GM23338 (cell line): ENCODE data around the gene PLA2R1. TPM values are rescaled to one million over a fixed set of nuclear protein-coding genes. Genes with fewer than 3 reads are reported as not detected.

Experiments
- ATAC-seq: fragments of 200-7000 bp; cut with Tn5 transposase; 3 replicates; pipeline ENCODE4 v1.9.1; 2020
- DNase-seq: peaks from one replicate; pipeline ENCODE4 v3.0.0-alpha.2; 2015; ENCODE audit warnings: low spot score
- H2AFZ ChIP-seq: fragments of 200-600 bp; sonication (generic); 2 replicates; pipeline ENCODE4 v1.8.0; 2016; ENCODE audit warnings: antibody characterized with exemption, mild to moderate bottlenecking, moderate library complexity
- H3F3A ChIP-seq: fragments of 200-600 bp; sonication (generic); replicated peaks from 2 replicates; pipeline ENCODE4 v1.8.0; 2017; ENCODE audit warnings: antibody characterized with exemption, mixed run types, low read depth
- H3K27ac ChIP-seq: fragments of 200-600 bp; sonication (generic); 2 replicates; pipeline ENCODE4 v1.6.1; 2016; ENCODE audit warnings: low read depth
- H3K27me3 ChIP-seq: fragments of 200-600 bp; sonication (generic); 2 replicates; pipeline ENCODE4 v1.8.0; 2016; ENCODE audit warnings: mild to moderate bottlenecking, mixed run types, moderate library complexity; ENCODE audit not compliant: insufficient read depth
- H3K36me3 ChIP-seq: fragments of 200-600 bp; sonication (generic); 2 replicates; pipeline ENCODE4 v1.8.0; 2016; ENCODE audit warnings: mild to moderate bottlenecking; ENCODE audit not compliant: insufficient read depth
- H3K4me1 ChIP-seq: fragments of 200-600 bp; sonication (generic); 2 replicates; pipeline ENCODE4 v1.8.0; 2016; ENCODE audit warnings: mild to moderate bottlenecking, moderate library complexity; ENCODE audit not compliant: insufficient read depth
- H3K4me2 ChIP-seq: fragments of 200-600 bp; sonication (generic); 2 replicates; pipeline ENCODE4 v1.7.1; 2017; ENCODE audit warnings: mixed run types
- H3K4me3 ChIP-seq: fragments of 200-600 bp; sonication (generic); 2 replicates; pipeline ENCODE4 v1.6.1; 2016; ENCODE audit warnings: mixed run types
- H3K79me2 ChIP-seq: fragments of 200-600 bp; sonication (generic); replicated peaks from 2 replicates; pipeline ENCODE4 v1.8.0; 2017; ENCODE audit warnings: mild to moderate bottlenecking; ENCODE audit not compliant: insufficient read depth
- H3K9me2 ChIP-seq: fragments of 200-600 bp; sonication (generic); 2 replicates; pipeline ENCODE4 v1.8.0; 2017; ENCODE audit not compliant: insufficient read depth
- H4K20me1 ChIP-seq: fragments of 200-600 bp; sonication (generic); replicated peaks from 2 replicates; pipeline ENCODE4 v1.8.0; 2017; ENCODE audit warnings: mild to moderate bottlenecking; ENCODE audit not compliant: insufficient read depth
- H3K27ac Mint-ChIP-seq: 2 replicates; pipeline ENCODE4 v1.8.0; 2020; ENCODE audit warnings: inconsistent platforms, mild to moderate bottlenecking, moderate library complexity, mixed read lengths
- H3K27me3 Mint-ChIP-seq: 3 replicates; pipeline ENCODE4 v1.8.0; 2022; ENCODE audit warnings: low read depth, mild to moderate bottlenecking, moderate library complexity, mixed read lengths, inconsistent platforms; ENCODE audit not compliant: insufficient read depth, poor library complexity
- H3K36me3 Mint-ChIP-seq: 3 replicates; pipeline ENCODE4 v1.8.0; 2021; ENCODE audit warnings: low read depth, mild to moderate bottlenecking, inconsistent platforms, moderate library complexity, mixed read lengths
- H3K4me1 Mint-ChIP-seq: 3 replicates; pipeline ENCODE4 v1.8.0; 2020; ENCODE audit warnings: mild to moderate bottlenecking, inconsistent platforms, mixed read lengths
- H3K4me3 Mint-ChIP-seq: 3 replicates; pipeline ENCODE4 v1.8.0; 2021; ENCODE audit warnings: moderate library complexity, mild to moderate bottlenecking, inconsistent platforms, mixed read lengths
- H3K9me3 Mint-ChIP-seq: 3 replicates; pipeline ENCODE4 v1.8.0; 2020; ENCODE audit warnings: moderate library complexity, mild to moderate bottlenecking, inconsistent platforms, mixed read lengths
- CREB1 ChIP-seq: fragments of 250-450 bp; sonication (Bioruptor Pico); IDR thresholded peaks from 2 replicates; pipeline ENCODE4 v1.5.0; 2020; ENCODE audit warnings: low read depth, mild to moderate bottlenecking, moderate library complexity
- CTCF ChIP-seq, 2 experiments: fragments of 200-600 bp in 1 of 2; sonication (generic) in 1 of 2; conservative IDR thresholded peaks; 2 replicates each; pipeline versions ENCODE4 v1.5.1 to v1.6.1; 2016 to 2017; ENCODE audit warnings: antibody characterized with exemption in 2 of 2, low read depth in 2 of 2, mild to moderate bottlenecking in 2 of 2, moderate library complexity in 1 of 2
- ETS1 ChIP-seq: IDR thresholded peaks from 2 replicates; pipeline ENCODE4 v1.6.1; 2016; ENCODE audit warnings: antibody characterized with exemption
- EZH2 ChIP-seq: fragments of 200-600 bp; sonication (generic); IDR thresholded peaks from one replicate; pipeline ENCODE4 v1.8.0; 2017; ENCODE audit warnings: antibody characterized with exemption, mild to moderate bottlenecking, low read depth; ENCODE audit not compliant: unreplicated experiment
- EZH2phosphoT487 ChIP-seq: fragments of 200-600 bp; sonication (generic); IDR thresholded peaks from one replicate; pipeline ENCODE4 v1.8.1; 2018; ENCODE audit warnings: antibody characterized with exemption; ENCODE audit not compliant: unreplicated experiment
- JUNB ChIP-seq: IDR thresholded peaks from one replicate; pipeline ENCODE4 v1.6.1; 2016; ENCODE audit warnings: antibody characterized with exemption; ENCODE audit not compliant: unreplicated experiment
- NANOG ChIP-seq: IDR thresholded peaks from 2 replicates; pipeline ENCODE4 v1.6.1; 2016; ENCODE audit warnings: antibody characterized with exemption, borderline replicate concordance
- POLR2AphosphoS5 ChIP-seq: IDR thresholded peaks from 2 replicates; pipeline ENCODE4 v1.6.1; 2016; ENCODE audit warnings: antibody characterized with exemption, low read depth
- STAT1 ChIP-seq: IDR thresholded peaks from one replicate; pipeline ENCODE4 v1.6.1; 2016; ENCODE audit warnings: antibody characterized with exemption; ENCODE audit not compliant: unreplicated experiment
- ZNF114 ChIP-seq: fragments of 250-450 bp; sonication (Bioruptor Pico); IDR thresholded peaks from 2 replicates; pipeline ENCODE4 v1.5.0; 2020; ENCODE audit warnings: mild to moderate bottlenecking, moderate library complexity
- ZNF331 ChIP-seq: fragments of 250-450 bp; sonication (Bioruptor Pico); IDR thresholded peaks from 2 replicates; pipeline ENCODE4 v1.5.0; 2020; ENCODE audit warnings: low read depth, mild to moderate bottlenecking, moderate library complexity
- polyA plus RNA-seq: library from polyadenylated mRNA; unstranded; fragments of >200 nt; fragmentation: Nextera tagmentation; extraction: Ambion mirVana; gene quantifications from 2 replicates; pipeline ENCODE4 v1.2.1, GENCODE V29; 2016
- total RNA-seq: library from RNA; depleted of rRNA; stranded (reverse); fragments of >200 nt; shearing (Covaris generic); gene quantifications from 2 replicates; pipeline ENCODE4 v1.2.3, GENCODE V29; 2014
- TF ChIP-seq, protein P1 (sequence below): IDR thresholded peaks from one replicate; pipeline ENCODE4 v1.6.1; 2018; ENCODE audit warnings: antibody characterized with exemption; ENCODE audit not compliant: unreplicated experiment

Gene PLA2R1
- total and polyA plus RNA-seq, 2 experiments from 2014 or later, result 0.57 to 1.2 TPM

- no peaks in the 10 kb centered on the region for H3K36me3 ChIP-seq
- peaks cover 7% of the 10 kb centered on the region; the same call in 2 of the 3 replicates for H3K4me1 Mint-ChIP-seq
- H3K4me3 Mint-ChIP-seq, result no peak overlapping the region
- H3K79me2 ChIP-seq, result no peaks in the 10 kb centered on the region
- no peak overlapping the region for H2AFZ ChIP-seq
- DNase-seq (no peak), ATAC-seq (no peak)
- H3K4me3 ChIP-seq, result no peak overlapping the region
- H3K27ac Mint-ChIP-seq, result no peak overlapping the region
- H3F3A ChIP-seq, result no peaks in the 10 kb centered on the region
- no peaks in the 10 kb centered on the region for H3K27me3 ChIP-seq
- H4K20me1 ChIP-seq, result no peaks in the 10 kb centered on the region
- no peaks in the 10 kb centered on the region for H3K9me2 ChIP-seq
- no peak for TF ChIP-seq CREB1 (CRISPR knock-in tag)
- no peak for TF ChIP-seq NANOG
- TF ChIP-seq ZNF331 (CRISPR knock-in tag), result no peak
- TF ChIP-seq CTCF (conservative IDR thresholded peaks at IDR 0.05; ENCODE audit: low read depth in 2 of 2), result no peak
- no peak for TF ChIP-seq EZH2phosphoT487
- TF ChIP-seq EZH2, result no peak
- TF ChIP-seq ETS1, result no peak
- TF ChIP-seq STAT1, result no peak
- no peak for TF ChIP-seq ZNF114 (CRISPR knock-in tag)
- no peak for TF ChIP-seq JUNB
- TF ChIP-seq POLR2AphosphoS5, result no peak
- no peaks in the 10 kb centered on the region for H3K36me3 Mint-ChIP-seq
- H3K27ac ChIP-seq, result no peak overlapping the region
- no peaks in the 10 kb centered on the region for H3K27me3 Mint-ChIP-seq
- 0 out of 3 replicates have a peak, but pooled peaks cover 3% of the 10 kb centered on the region for H3K9me3 Mint-ChIP-seq
- no peak overlapping the region for H3K4me2 ChIP-seq
- peaks cover 11% of the 10 kb centered on the region for H3K4me1 ChIP-seq
Measured at GRCh38 chr2:159944874-159945273, 117.5 kb downstream of the PLA2R1 start.

DNA sequence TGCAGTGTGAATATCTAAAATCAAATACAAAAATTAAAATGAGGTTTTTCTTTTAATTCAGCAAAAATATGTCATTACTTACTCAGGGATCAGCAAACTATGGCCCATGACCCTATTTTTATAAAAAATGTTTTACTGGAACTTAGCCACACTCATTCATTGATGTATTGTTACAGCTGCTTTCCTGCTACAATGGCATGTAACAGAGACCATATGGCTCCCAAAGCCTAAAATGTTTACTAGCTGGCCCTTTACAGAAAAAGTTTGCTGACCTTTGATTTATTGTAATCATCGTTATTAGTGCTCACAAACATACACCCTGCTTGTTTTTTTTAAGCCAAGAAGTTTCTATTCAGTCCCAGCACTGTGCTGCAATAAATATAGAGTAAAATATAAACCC is 120.3 kb downstream of the PLA2R1 start:
- Histone ChIP-seq H3F3A (no peaks in the 10 kb centered on the region), H3K9me2 (no peaks in the 10 kb centered on the region), H3K27ac (no peak overlapping the region), H3K36me3 (no peaks in the 10 kb centered on the region), H3K4me3 (no peak overlapping the region), H3K79me2 (no peaks in the 10 kb centered on the region), H2AFZ (no peak overlapping the region), H3K4me2 (no peak overlapping the region), H3K27me3 (no peaks in the 10 kb centered on the region), H4K20me1 (no peaks in the 10 kb centered on the region), H3K4me1 (peaks cover 6% of the 10 kb centered on the region)
- H3K4me3 Mint-ChIP-seq, result no peak overlapping the region
- H3K27me3 Mint-ChIP-seq, result no peaks in the 10 kb centered on the region
- peaks cover 4% of the 10 kb centered on the region; the same call in 1 of the 3 replicates for H3K4me1 Mint-ChIP-seq
- H3K36me3 Mint-ChIP-seq, result no peaks in the 10 kb centered on the region
- no peak overlapping the region for H3K27ac Mint-ChIP-seq
- 0 out of 3 replicates have a peak, but pooled peaks cover 3% of the 10 kb centered on the region for H3K9me3 Mint-ChIP-seq
- DNase-seq, result no peak
- no peak for ATAC-seq
- TF ChIP-seq, protein P1, sequence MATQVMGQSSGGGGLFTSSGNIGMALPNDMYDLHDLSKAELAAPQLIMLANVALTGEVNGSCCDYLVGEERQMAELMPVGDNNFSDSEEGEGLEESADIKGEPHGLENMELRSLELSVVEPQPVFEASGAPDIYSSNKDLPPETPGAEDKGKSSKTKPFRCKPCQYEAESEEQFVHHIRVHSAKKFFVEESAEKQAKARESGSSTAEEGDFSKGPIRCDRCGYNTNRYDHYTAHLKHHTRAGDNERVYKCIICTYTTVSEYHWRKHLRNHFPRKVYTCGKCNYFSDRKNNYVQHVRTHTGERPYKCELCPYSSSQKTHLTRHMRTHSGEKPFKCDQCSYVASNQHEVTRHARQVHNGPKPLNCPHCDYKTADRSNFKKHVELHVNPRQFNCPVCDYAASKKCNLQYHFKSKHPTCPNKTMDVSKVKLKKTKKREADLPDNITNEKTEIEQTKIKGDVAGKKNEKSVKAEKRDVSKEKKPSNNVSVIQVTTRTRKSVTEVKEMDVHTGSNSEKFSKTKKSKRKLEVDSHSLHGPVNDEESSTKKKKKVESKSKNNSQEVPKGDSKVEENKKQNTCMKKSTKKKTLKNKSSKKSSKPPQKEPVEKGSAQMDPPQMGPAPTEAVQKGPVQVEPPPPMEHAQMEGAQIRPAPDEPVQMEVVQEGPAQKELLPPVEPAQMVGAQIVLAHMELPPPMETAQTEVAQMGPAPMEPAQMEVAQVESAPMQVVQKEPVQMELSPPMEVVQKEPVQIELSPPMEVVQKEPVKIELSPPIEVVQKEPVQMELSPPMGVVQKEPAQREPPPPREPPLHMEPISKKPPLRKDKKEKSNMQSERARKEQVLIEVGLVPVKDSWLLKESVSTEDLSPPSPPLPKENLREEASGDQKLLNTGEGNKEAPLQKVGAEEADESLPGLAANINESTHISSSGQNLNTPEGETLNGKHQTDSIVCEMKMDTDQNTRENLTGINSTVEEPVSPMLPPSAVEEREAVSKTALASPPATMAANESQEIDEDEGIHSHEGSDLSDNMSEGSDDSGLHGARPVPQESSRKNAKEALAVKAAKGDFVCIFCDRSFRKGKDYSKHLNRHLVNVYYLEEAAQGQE, result no peak
- TF ChIP-seq EZH2, result no peak
